Measurements from ENCODE around the gene GALNT14.

DNA sequence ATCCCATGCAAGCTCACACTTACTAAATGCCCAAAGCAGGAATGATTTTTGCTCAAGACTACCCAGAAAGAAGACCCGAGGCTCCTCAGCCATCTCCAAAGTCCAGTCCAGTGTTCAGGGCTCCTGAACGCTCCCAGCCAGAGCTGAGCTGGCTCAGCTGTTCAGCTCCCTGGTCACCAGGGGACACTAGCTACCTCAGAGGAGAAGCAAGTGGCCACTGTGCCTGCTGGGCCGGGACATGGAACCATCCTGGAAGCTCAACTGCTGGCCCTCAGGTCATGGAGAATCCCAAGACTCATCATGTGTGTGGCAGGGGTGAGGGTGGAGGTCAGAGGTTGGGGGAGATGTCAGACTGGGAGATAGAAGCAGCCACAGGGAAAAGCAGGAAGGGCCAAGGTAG is 89.0 kb downstream of the GALNT14 start:
- TF ChIP-seq, protein P1, sequence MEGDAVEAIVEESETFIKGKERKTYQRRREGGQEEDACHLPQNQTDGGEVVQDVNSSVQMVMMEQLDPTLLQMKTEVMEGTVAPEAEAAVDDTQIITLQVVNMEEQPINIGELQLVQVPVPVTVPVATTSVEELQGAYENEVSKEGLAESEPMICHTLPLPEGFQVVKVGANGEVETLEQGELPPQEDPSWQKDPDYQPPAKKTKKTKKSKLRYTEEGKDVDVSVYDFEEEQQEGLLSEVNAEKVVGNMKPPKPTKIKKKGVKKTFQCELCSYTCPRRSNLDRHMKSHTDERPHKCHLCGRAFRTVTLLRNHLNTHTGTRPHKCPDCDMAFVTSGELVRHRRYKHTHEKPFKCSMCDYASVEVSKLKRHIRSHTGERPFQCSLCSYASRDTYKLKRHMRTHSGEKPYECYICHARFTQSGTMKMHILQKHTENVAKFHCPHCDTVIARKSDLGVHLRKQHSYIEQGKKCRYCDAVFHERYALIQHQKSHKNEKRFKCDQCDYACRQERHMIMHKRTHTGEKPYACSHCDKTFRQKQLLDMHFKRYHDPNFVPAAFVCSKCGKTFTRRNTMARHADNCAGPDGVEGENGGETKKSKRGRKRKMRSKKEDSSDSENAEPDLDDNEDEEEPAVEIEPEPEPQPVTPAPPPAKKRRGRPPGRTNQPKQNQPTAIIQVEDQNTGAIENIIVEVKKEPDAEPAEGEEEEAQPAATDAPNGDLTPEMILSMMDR (IDR thresholded peaks at IDR 0.05): no peak
- no peak for TF ChIP-seq POLR2A (IDR thresholded peaks at IDR 0.05)
